WTC11 (cell line): Measurements from ENCODE around the gene PPM1L. TPM values are rescaled to one million over a fixed set of nuclear protein-coding genes. Genes with fewer than 3 reads are reported as not detected.

ENCODE experiments used
- ATAC-seq: fragments of 200-7000 bp; cut with Tn5 transposase; 2 replicates; pipeline ENCODE4 v1.10.0; 2021; ENCODE audit warnings: mild to moderate bottlenecking, moderate library complexity
- CTCF ChIA-PET: fragments of 300-600 bp; sonication (Branson Sonifier 250); formaldehyde crosslinking; loops from one replicate; lab custom pipeline; 2021; ENCODE audit warnings: antibody characterized with exemption; lab: Charles Lee
- POLR2A ChIA-PET: fragments of 350-600 bp; sonication (Branson Sonifier 250); formaldehyde crosslinking; loops from one replicate; lab custom pipeline; 2021; ENCODE audit warnings: antibody characterized with exemption; lab: Charles Lee
- DNase-seq: peaks from one replicate; pipeline ENCODE4 v3.0.0; 2021; ENCODE audit warnings: low spot score
- H3K27ac Mint-ChIP-seq: 2 replicates; pipeline ENCODE4 v1.8.0; 2021; ENCODE audit warnings: mixed read lengths
- H3K27me3 Mint-ChIP-seq: 2 replicates; pipeline ENCODE4 v1.8.0; 2021; ENCODE audit warnings: low read depth, mild to moderate bottlenecking, moderate library complexity, mixed read lengths
- H3K36me3 Mint-ChIP-seq: 2 replicates; pipeline ENCODE4 v1.8.0; 2021; ENCODE audit warnings: mixed read lengths
- H3K4me1 Mint-ChIP-seq: 2 replicates; pipeline ENCODE4 v1.8.0; 2022; ENCODE audit warnings: mixed read lengths
- H3K4me3 Mint-ChIP-seq: 2 replicates; pipeline ENCODE4 v1.8.0; 2021; ENCODE audit warnings: mild to moderate bottlenecking, moderate library complexity, mixed read lengths
- H3K9me3 Mint-ChIP-seq: 2 replicates; pipeline ENCODE4 v1.8.0; 2021; ENCODE audit warnings: mixed read lengths
- AR ChIP-seq: fragments of 250-450 bp; sonication (Bioruptor Pico); IDR thresholded peaks from 2 replicates; pipeline ENCODE4 v1.9.0; 2021; ENCODE audit warnings: mild to moderate bottlenecking
- ATF3 ChIP-seq: sonication (generic); formaldehyde crosslinking; conservative IDR thresholded peaks from 2 replicates; pipeline ENCODE4 v1.8.1; 2022; ENCODE audit warnings: mild to moderate bottlenecking, missing genetic modification reagents
- E2F1 ChIP-seq: sonication (generic); formaldehyde crosslinking; IDR thresholded peaks from 2 replicates; pipeline ENCODE4 v1.8.0; 2022; ENCODE audit warnings: mild to moderate bottlenecking, missing genetic modification reagents
- ELF4 ChIP-seq: sonication (generic); formaldehyde crosslinking; IDR thresholded peaks from 2 replicates; pipeline ENCODE4 v1.8.1; 2022; ENCODE audit warnings: low read depth, mild to moderate bottlenecking, moderate library complexity, missing genetic modification reagents
- FOXJ3 ChIP-seq: sonication (generic); formaldehyde crosslinking; IDR thresholded peaks from 2 replicates; pipeline ENCODE4 v1.9.0; 2021; ENCODE audit warnings: missing genetic modification reagents, mild to moderate bottlenecking, borderline replicate concordance
- FOXP4 ChIP-seq: sonication (generic); formaldehyde crosslinking; IDR thresholded peaks from 2 replicates; pipeline ENCODE4 v1.8.0; 2022; ENCODE audit warnings: mild to moderate bottlenecking, missing genetic modification reagents
- GRHL2 ChIP-seq: fragments of 250-450 bp; sonication (Bioruptor Pico); IDR thresholded peaks from 2 replicates; pipeline ENCODE4 v1.8.0; 2022; ENCODE audit warnings: mild to moderate bottlenecking, moderate library complexity; ENCODE audit not compliant: insufficient replicate concordance, severe bottlenecking
- HMGXB4 ChIP-seq: sonication (generic); formaldehyde crosslinking; IDR thresholded peaks from 2 replicates; pipeline ENCODE4 v1.8.1; 2023; ENCODE audit warnings: mild to moderate bottlenecking, moderate library complexity, missing genetic modification reagents
- JUN ChIP-seq: sonication (generic); formaldehyde crosslinking; IDR thresholded peaks from 2 replicates; pipeline ENCODE4 v1.8.0; 2023; ENCODE audit warnings: mild to moderate bottlenecking, missing genetic modification reagents
- KAT7 ChIP-seq: sonication (generic); formaldehyde crosslinking; IDR thresholded peaks from 2 replicates; pipeline ENCODE4 v1.8.1; 2023; ENCODE audit warnings: missing genetic modification reagents, mild to moderate bottlenecking, borderline replicate concordance
- MXD4 ChIP-seq: fragments of 250-450 bp; sonication (Bioruptor Pico); IDR thresholded peaks from 2 replicates; pipeline ENCODE4 v1.8.0; 2021; ENCODE audit warnings: mild to moderate bottlenecking, moderate library complexity, borderline replicate concordance
- MYBL2 ChIP-seq: sonication (generic); formaldehyde crosslinking; IDR thresholded peaks from 2 replicates; pipeline ENCODE4 v1.8.1; 2023; ENCODE audit warnings: mild to moderate bottlenecking, moderate library complexity, missing genetic modification reagents
- NFE2L1 ChIP-seq: sonication (generic); formaldehyde crosslinking; IDR thresholded peaks from 2 replicates; pipeline ENCODE4 v1.8.1; 2023; ENCODE audit warnings: missing genetic modification reagents
- PRDM15 ChIP-seq: sonication (generic); formaldehyde crosslinking; IDR thresholded peaks from 2 replicates; pipeline ENCODE4 v1.8.0; 2022; ENCODE audit warnings: missing genetic modification reagents
- SMAD4 ChIP-seq: sonication (generic); formaldehyde crosslinking; IDR thresholded peaks from 2 replicates; pipeline ENCODE4 v1.8.0; 2022; ENCODE audit warnings: mild to moderate bottlenecking, missing genetic modification reagents
- SOX15 ChIP-seq: fragments of 250-450 bp; sonication (Bioruptor Pico); IDR thresholded peaks from 2 replicates; pipeline ENCODE4 v1.9.0; 2021; ENCODE audit warnings: mild to moderate bottlenecking
- SP1 ChIP-seq: sonication (generic); formaldehyde crosslinking; conservative IDR thresholded peaks from 2 replicates; pipeline ENCODE4 v1.8.1; 2022; ENCODE audit warnings: missing genetic modification reagents
- TCF7 ChIP-seq: sonication (generic); formaldehyde crosslinking; IDR thresholded peaks from 2 replicates; pipeline ENCODE4 v1.8.0; 2022; ENCODE audit warnings: mild to moderate bottlenecking, low read depth, missing genetic modification reagents, moderate library complexity
- TP53 ChIP-seq: sonication (generic); formaldehyde crosslinking; IDR thresholded peaks from 2 replicates; pipeline ENCODE4 v1.8.1; 2023; ENCODE audit warnings: mild to moderate bottlenecking, missing genetic modification reagents
- USF1 ChIP-seq: sonication (generic); formaldehyde crosslinking; IDR thresholded peaks from 2 replicates; pipeline ENCODE4 v1.8.0; 2022; ENCODE audit warnings: mild to moderate bottlenecking, missing genetic modification reagents
- USF2 ChIP-seq: sonication (generic); formaldehyde crosslinking; IDR thresholded peaks from 2 replicates; pipeline ENCODE4 v1.8.1; 2023; ENCODE audit warnings: mild to moderate bottlenecking, missing genetic modification reagents, moderate library complexity
- ZNF219 ChIP-seq: sonication (generic); formaldehyde crosslinking; IDR thresholded peaks from 2 replicates; pipeline ENCODE4 v1.8.0; 2023; ENCODE audit warnings: missing genetic modification reagents, mild to moderate bottlenecking, borderline replicate concordance
- ZNF263 ChIP-seq: sonication (generic); formaldehyde crosslinking; IDR thresholded peaks from 2 replicates; pipeline ENCODE4 v1.8.1; 2022; ENCODE audit warnings: low read depth, mild to moderate bottlenecking, moderate library complexity, missing genetic modification reagents
- ZNF423 ChIP-seq: fragments of 250-450 bp; sonication (Bioruptor Pico); IDR thresholded peaks from 2 replicates; pipeline ENCODE4 v2.1.2; 2022; ENCODE audit warnings: mild to moderate bottlenecking, moderate library complexity
- total RNA-seq: library from RNA; stranded (reverse); gene quantifications from 3 replicates; pipeline ENCODE4 v1.2.3, GENCODE V29; 2021

PPM1L gene
- total RNA-seq, 1 experiment from 2014 or later = 18.1 TPM

GRCh38 chr3:160735826-160736225 is 20.2 kb upstream of the PPM1L start:
- no peaks in the 10 kb centered on the region for H3K36me3 Mint-ChIP-seq
- ChIA-PET POLR2A (no interaction called here), CTCF (interaction anchor here (0.6 kb wide), 1 partner anchor 53 kb away, joined by 3 read pairs; no protein-coding TSS in a partner anchor)
- no peak overlapping the region for H3K4me3 Mint-ChIP-seq
- DNase-seq (no peak), ATAC-seq (no peak)
- H3K9me3 Mint-ChIP-seq = 0 out of 2 replicates have a peak, but pooled peaks cover 4% of the 10 kb centered on the region
- TF ChIP-seq KAT7 (CRISPR knock-in tag) (no peak), TCF7 (CRISPR knock-in tag) (no peak), MXD4 (CRISPR knock-in tag) (no peak), FOXP4 (CRISPR knock-in tag) (no peak), SMAD4 (no peak), MYBL2 (no peak), ZNF263 (no peak), GRHL2 (CRISPR knock-in tag) (no peak), PRDM15 (CRISPR knock-in tag) (no peak), E2F1 (CRISPR knock-in tag) (no peak), AR (CRISPR knock-in tag) (no peak), ELF4 (no peak), TP53 (CRISPR knock-in tag) (no peak), NFE2L1 (no peak), FOXJ3 (CRISPR knock-in tag) (no peak)
- H3K27ac Mint-ChIP-seq = no peak overlapping the region
- no peaks in the 10 kb centered on the region for H3K27me3 Mint-ChIP-seq
- H3K4me1 Mint-ChIP-seq = peaks cover 14% of the 10 kb centered on the region

- H3K4me1 Mint-ChIP-seq = peaks cover 14% of the 10 kb centered on the region
- ChIA-PET POLR2A (no interaction called here), CTCF (interaction anchor here (0.7 kb wide), 2 partner anchors 183 to 231 kb away, joined by 3 to 5 read pairs; no protein-coding TSS in a partner anchor)
- no peak overlapping the region for H3K27ac Mint-ChIP-seq
- no peak for ATAC-seq
- no peaks in the 10 kb centered on the region for H3K9me3 Mint-ChIP-seq
- no peaks in the 10 kb centered on the region for H3K36me3 Mint-ChIP-seq
- no peak overlapping the region for H3K4me3 Mint-ChIP-seq
- H3K27me3 Mint-ChIP-seq = no peaks in the 10 kb centered on the region
- no peak for DNase-seq
- TF ChIP-seq SP1 (CRISPR knock-in tag) = no peak
- no peak for TF ChIP-seq JUN (CRISPR knock-in tag)
- TF ChIP-seq USF2 (CRISPR knock-in tag) = no peak
- TF ChIP-seq ZNF219 (CRISPR knock-in tag) = no peak
- TF ChIP-seq ATF3 (CRISPR knock-in tag) = no peak
- no peak for TF ChIP-seq SOX15
- no peak for TF ChIP-seq USF1 (CRISPR knock-in tag)
- TF ChIP-seq HMGXB4 (CRISPR knock-in tag) = no peak
- no peak for TF ChIP-seq ZNF423 (CRISPR knock-in tag)
These were observed 18.0 kb upstream of the PPM1L start for GRCh38 chr3:160738048-160738447.
